Rectal smooth muscle tissue (tissue), 1 donor: ENCODE results near the gene DNAJA3.
A peak's percentile ranks its signal among the peaks of the same experiment; 100 is the strongest.

Source experiments
- H3K27ac ChIP-seq: one replicate; pipeline ENCODE4 v1.7.0; 2013; ENCODE audit warnings: low read depth, low read length, inconsistent platforms
- H3K27me3 ChIP-seq: one replicate; pipeline ENCODE4 v1.7.0; 2013; ENCODE audit warnings: low read length; ENCODE audit not compliant: control insufficient read depth, insufficient read depth
- H3K36me3 ChIP-seq: one replicate; pipeline ENCODE4 v1.7.0; 2013; ENCODE audit warnings: low read length; ENCODE audit not compliant: control insufficient read depth, insufficient read depth
- H3K4me1 ChIP-seq: one replicate; pipeline ENCODE4 v1.7.0; 2013; ENCODE audit warnings: low read length; ENCODE audit not compliant: control insufficient read depth, insufficient read depth
- H3K4me3 ChIP-seq: one replicate; pipeline ENCODE4 v1.7.0; 2013; ENCODE audit warnings: low read length
- H3K9ac ChIP-seq: one replicate; pipeline ENCODE4 v1.7.0; 2013; ENCODE audit warnings: low read length

DNAJA3 gene

GRCh38 chr16:4416200-4417032 lies 9.3 kb upstream of the DNAJA3 start, which contains the start of gene CORO7:
Gene CORO7, minus strand, starts transcription at chr16:4416596. Its CDS starts 78 bp downstream, at chr16:4416518.
- Histone ChIP-seq H3K4me3 (peak within 1 kb of the TSS; percentile 85), H3K36me3 (peaks cover 2% of the 10 kb centered on the region), H3K27ac (peak within 1 kb of the TSS; percentile 35), H3K27me3 (no peaks in the 10 kb centered on the region), H3K9ac (peak within 1 kb of the TSS; percentile 53), H3K4me1 (peaks cover 4% of the 10 kb centered on the region)

- no peak overlapping the region for H3K27ac ChIP-seq
- H3K27me3 ChIP-seq: no peaks in the 10 kb centered on the region
- H3K4me1 ChIP-seq: peaks cover 4% of the 10 kb centered on the region
- H3K9ac ChIP-seq: no peak overlapping the region
- H3K36me3 ChIP-seq: no peaks in the 10 kb centered on the region
- no peak overlapping the region for H3K4me3 ChIP-seq
Observed at GRCh38 chr16:4419402-4419959, 6.2 kb upstream of the DNAJA3 start.

GRCh38 chr16:4420505-4421105 lies 5.1 kb upstream of the DNAJA3 start:
- peaks cover 3% of the 10 kb centered on the region for H3K4me1 ChIP-seq
- H3K4me3 ChIP-seq: no peak overlapping the region
- no peaks in the 10 kb centered on the region for H3K36me3 ChIP-seq
- H3K27ac ChIP-seq: no peak overlapping the region
- no peaks in the 10 kb centered on the region for H3K27me3 ChIP-seq
- no peak overlapping the region for H3K9ac ChIP-seq

GRCh38 chr16:4426021-4426684 lies 485 bp downstream of the DNAJA3 start:
- peak overlapping the region; percentile 100 for H3K27ac ChIP-seq
- no peaks in the 10 kb centered on the region for H3K36me3 ChIP-seq
- H3K4me1 ChIP-seq: peaks cover 3% of the 10 kb centered on the region
- H3K27me3 ChIP-seq: no peaks in the 10 kb centered on the region
- peak overlapping the region; percentile 75 for H3K9ac ChIP-seq
- H3K4me3 ChIP-seq: peak overlapping the region; percentile 100

GRCh38 chr16:4426722-4427372 lies 1.2 kb downstream of the DNAJA3 start:
- H3K36me3 ChIP-seq: no peaks in the 10 kb centered on the region
- peak overlapping the region; percentile 100 for H3K4me3 ChIP-seq
- H3K27ac ChIP-seq: no peak overlapping the region
- H3K4me1 ChIP-seq: peaks cover 3% of the 10 kb centered on the region
- no peaks in the 10 kb centered on the region for H3K27me3 ChIP-seq
- H3K9ac ChIP-seq: no peak overlapping the region

- peaks cover 3% of the 10 kb centered on the region for H3K4me1 ChIP-seq
- no peak overlapping the region for H3K27ac ChIP-seq
- no peaks in the 10 kb centered on the region for H3K27me3 ChIP-seq
- H3K4me3 ChIP-seq: no peak overlapping the region
- H3K36me3 ChIP-seq: no peaks in the 10 kb centered on the region
- no peak overlapping the region for H3K9ac ChIP-seq
Observed at GRCh38 chr16:4428500-4428899, 2.8 kb downstream of the DNAJA3 start.

- H3K36me3 ChIP-seq: peaks cover 10% of the 10 kb centered on the region
Observed at GRCh38 chr16:4431023-4431422, 5.4 kb downstream of the DNAJA3 start.

GRCh38 chr16:4433228-4433627 lies 7.6 kb downstream of the DNAJA3 start:
- Histone ChIP-seq H3K4me1 (no peaks in the 10 kb centered on the region), H3K36me3 (peaks cover 16% of the 10 kb centered on the region), H3K27ac (no peak overlapping the region), H3K27me3 (no peaks in the 10 kb centered on the region), H3K4me3 (no peak overlapping the region), H3K9ac (no peak overlapping the region)

More at GRCh38 chr16:4431023-4431422, 5.4 kb downstream of the DNAJA3 start:
- Histone ChIP-seq H3K9ac (no peak overlapping the region), H3K4me3 (no peak overlapping the region), H3K4me1 (no peaks in the 10 kb centered on the region), H3K27me3 (no peaks in the 10 kb centered on the region), H3K27ac (no peak overlapping the region)

GRCh38 chr16:4433914-4434787 lies 8.5 kb downstream of the DNAJA3 start:
- no peak overlapping the region for H3K9ac ChIP-seq
- no peak overlapping the region for H3K27ac ChIP-seq
- peaks cover 16% of the 10 kb centered on the region for H3K36me3 ChIP-seq

GRCh38 chr16:4435337-4436067 lies 9.8 kb downstream of the DNAJA3 start:
- no peak overlapping the region for H3K27ac ChIP-seq
- peaks cover 23% of the 10 kb centered on the region for H3K36me3 ChIP-seq
- no peak overlapping the region for H3K4me3 ChIP-seq

More at GRCh38 chr16:4433914-4434787, 8.5 kb downstream of the DNAJA3 start:
- Histone ChIP-seq H3K4me3 (no peak overlapping the region), H3K4me1 (no peaks in the 10 kb centered on the region), H3K27me3 (no peaks in the 10 kb centered on the region)

GRCh38 chr16:4437366-4437765 lies 11.7 kb downstream of the DNAJA3 start:
- Histone ChIP-seq H3K4me1 (no peaks in the 10 kb centered on the region), H3K36me3 (peaks cover 35% of the 10 kb centered on the region), H3K27me3 (no peaks in the 10 kb centered on the region), H3K4me3 (no peak overlapping the region), H3K9ac (no peak overlapping the region), H3K27ac (no peak overlapping the region)

More at GRCh38 chr16:4435337-4436067, 9.8 kb downstream of the DNAJA3 start:
- no peaks in the 10 kb centered on the region for H3K4me1 ChIP-seq
- no peaks in the 10 kb centered on the region for H3K27me3 ChIP-seq
- H3K9ac ChIP-seq: no peak overlapping the region
